Measurements from ENCODE around the gene FAM120B. TPM values are rescaled to one million over a fixed set of nuclear protein-coding genes. Genes with fewer than 3 reads are reported as not detected.

Gene FAM120B
- total RNA-seq, 3 donors from 2014 or later, result 28.8 to 35.0 (median 33.8) TPM

- Histone ChIP-seq H3K4me1 (no peaks in the 10 kb centered on the region), H3K27ac (no peak overlapping the region), H3K27me3 (no peaks in the 10 kb centered on the region), H3K9me3 (no peaks in the 10 kb centered on the region), H3K36me3 (no peaks in the 10 kb centered on the region), H3K4me3 (no peak overlapping the region)
- intact Hi-C loops (cut with DNase I; ENCODE audit: low total_unique reads), result no loop called here
- no peak for DNase-seq (ENCODE audit: low spot score in 2 of 2)
- TF ChIP-seq, protein P1, sequence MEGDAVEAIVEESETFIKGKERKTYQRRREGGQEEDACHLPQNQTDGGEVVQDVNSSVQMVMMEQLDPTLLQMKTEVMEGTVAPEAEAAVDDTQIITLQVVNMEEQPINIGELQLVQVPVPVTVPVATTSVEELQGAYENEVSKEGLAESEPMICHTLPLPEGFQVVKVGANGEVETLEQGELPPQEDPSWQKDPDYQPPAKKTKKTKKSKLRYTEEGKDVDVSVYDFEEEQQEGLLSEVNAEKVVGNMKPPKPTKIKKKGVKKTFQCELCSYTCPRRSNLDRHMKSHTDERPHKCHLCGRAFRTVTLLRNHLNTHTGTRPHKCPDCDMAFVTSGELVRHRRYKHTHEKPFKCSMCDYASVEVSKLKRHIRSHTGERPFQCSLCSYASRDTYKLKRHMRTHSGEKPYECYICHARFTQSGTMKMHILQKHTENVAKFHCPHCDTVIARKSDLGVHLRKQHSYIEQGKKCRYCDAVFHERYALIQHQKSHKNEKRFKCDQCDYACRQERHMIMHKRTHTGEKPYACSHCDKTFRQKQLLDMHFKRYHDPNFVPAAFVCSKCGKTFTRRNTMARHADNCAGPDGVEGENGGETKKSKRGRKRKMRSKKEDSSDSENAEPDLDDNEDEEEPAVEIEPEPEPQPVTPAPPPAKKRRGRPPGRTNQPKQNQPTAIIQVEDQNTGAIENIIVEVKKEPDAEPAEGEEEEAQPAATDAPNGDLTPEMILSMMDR (IDR thresholded peaks at IDR 0.05), result no peak
- TF ChIP-seq POLR2A (IDR thresholded peaks at IDR 0.05), result no peak
- TF ChIP-seq POLR2AphosphoS5 (IDR thresholded peaks at IDR 0.05), result no peak
These were observed 37.3 kb upstream of the FAM120B start for GRCh38 chr6:170269151-170269845.

- Histone ChIP-seq H3K4me1 (no peaks in the 10 kb centered on the region), H3K27ac (no peak overlapping the region), H3K4me3 (no peak overlapping the region), H3K9me3 (no peaks in the 10 kb centered on the region), H3K36me3 (no peaks in the 10 kb centered on the region), H3K27me3 (no peaks in the 10 kb centered on the region)
- no peak for TF ChIP-seq POLR2AphosphoS5 (IDR thresholded peaks at IDR 0.05)
- TF ChIP-seq, protein P1 (IDR thresholded peaks at IDR 0.05), result no peak
- intact Hi-C loops (cut with DNase I; ENCODE audit: low total_unique reads), result no loop called here
- DNase-seq (ENCODE audit: low spot score in 2 of 2), result no peak
These were observed 36.6 kb upstream of the FAM120B start for GRCh38 chr6:170269846-170270541.

GRCh38 chr6:170270984-170271593, 35.5 kb upstream of the FAM120B start:
- TF ChIP-seq POLR2A (IDR thresholded peaks at IDR 0.05) (no peak), POLR2AphosphoS5 (IDR thresholded peaks at IDR 0.05) (no peak)
- TF ChIP-seq, protein P1 (IDR thresholded peaks at IDR 0.05), result no peak
- H3K36me3 ChIP-seq, result no peaks in the 10 kb centered on the region
- H3K27me3 ChIP-seq, result no peaks in the 10 kb centered on the region
- H3K9me3 ChIP-seq, result no peaks in the 10 kb centered on the region
- H3K4me3 ChIP-seq, result no peak overlapping the region
- intact Hi-C loops (cut with DNase I; ENCODE audit: low total_unique reads), result no loop called here
- no peaks in the 10 kb centered on the region for H3K4me1 ChIP-seq
- no peak overlapping the region for H3K27ac ChIP-seq
- DNase-seq (ENCODE audit: low spot score in 2 of 2), result no peak

DNA sequence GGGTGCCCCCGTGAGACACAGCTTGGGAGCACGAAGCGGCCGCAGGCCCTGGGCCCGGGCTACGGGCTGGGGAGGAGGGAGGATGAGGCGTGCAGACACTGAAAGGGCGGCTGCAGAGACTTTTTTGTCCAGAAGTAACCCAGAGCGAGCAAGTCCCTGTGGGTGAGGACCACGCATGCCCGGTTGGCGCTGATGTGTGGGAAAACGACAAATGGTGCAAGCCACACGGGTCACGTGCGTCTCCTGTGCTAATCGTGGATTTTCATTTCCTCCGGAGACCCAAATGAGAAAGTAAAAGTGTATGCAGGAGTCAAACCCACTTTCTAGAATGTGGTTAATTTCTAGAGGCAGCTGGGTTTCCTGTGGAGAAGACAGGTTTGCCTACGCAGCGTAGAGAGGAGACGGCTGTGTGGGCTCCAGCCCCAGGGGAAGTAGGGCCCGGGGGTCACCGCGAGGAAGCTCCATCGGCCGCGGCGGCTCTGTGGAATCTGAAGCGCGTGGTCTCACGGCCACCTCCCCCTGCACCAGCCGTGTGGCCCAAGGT, 34.7 kb upstream of the FAM120B start:
- H3K27me3 ChIP-seq, result no peaks in the 10 kb centered on the region
- H3K27ac ChIP-seq, result no peak overlapping the region
- TF ChIP-seq POLR2A (IDR thresholded peaks at IDR 0.05), result no peak
- TF ChIP-seq, protein P1 (IDR thresholded peaks at IDR 0.05), result no peak
- TF ChIP-seq POLR2AphosphoS5 (IDR thresholded peaks at IDR 0.05), result no peak
- H3K4me1 ChIP-seq, result no peaks in the 10 kb centered on the region
- H3K9me3 ChIP-seq, result no peaks in the 10 kb centered on the region
- H3K36me3 ChIP-seq, result no peaks in the 10 kb centered on the region
- no peak for DNase-seq (ENCODE audit: low spot score in 2 of 2)
- intact Hi-C loops (cut with DNase I; ENCODE audit: low total_unique reads), result no loop called here
- peak overlapping the region in 1 of 3 donors; percentile 31 for H3K4me3 ChIP-seq

Measured in breast epithelium (tissue), 4 donors.